Thyroid gland (tissue), 4 donors: ENCODE results near the gene GOLGA6D. TPM values are rescaled to one million over a fixed set of nuclear protein-coding genes. Genes with fewer than 3 reads are reported as not detected.

Experiments used
- DNase-seq, 2 donors: peaks; one replicate each; pipeline ENCODE4 v3.0.0-alpha.2; 2019
- H3K27ac ChIP-seq, 3 donors: fragments of 200-600 bp; sonication (generic); 1 replicate in 2 of 3; 2 replicates in 1 of 3; pipeline ENCODE4 v1.5.1; 2016 to 2019; ENCODE audit warnings: mild to moderate bottlenecking in 1 of 3, moderate library complexity in 1 of 3
- H3K27me3 ChIP-seq: fragments of 200-600 bp; sonication (generic); one replicate; pipeline ENCODE4 v1.5.1; 2019
- H3K36me3 ChIP-seq, 2 donors: fragments of 200-600 bp; sonication (generic); one replicate each; pipeline ENCODE4 v1.5.1; 2016 to 2019
- H3K4me1 ChIP-seq, 2 donors: fragments of 200-600 bp; sonication (generic); one replicate each; pipeline ENCODE4 v1.5.1; 2017 to 2019
- H3K4me3 ChIP-seq, 3 donors: fragments of 200-600 bp; sonication (generic); replicated peaks in 1 of 3; 1 replicate in 2 of 3; 2 replicates in 1 of 3; pipeline ENCODE4 v1.5.1; 2016; ENCODE audit warnings: mild to moderate bottlenecking in 1 of 3
- H3K9me3 ChIP-seq: fragments of 200-600 bp; sonication (generic); one replicate; pipeline ENCODE4 v1.5.1; 2017
- CTCF ChIP-seq, 6 experiments: fragments of 200-600 bp in 3 of 6; fragments of 450-650 bp in 3 of 6; sonication (generic) in 3 of 6; IDR thresholded peaks; one replicate each; pipeline ENCODE4 v1.5.1; 2016 to 2019; ENCODE audit warnings: antibody characterized with exemption in 6 of 6, mild to moderate bottlenecking in 2 of 6, inconsistent platforms in 1 of 6, moderate library complexity in 1 of 6
- POLR2A ChIP-seq, 2 donors: fragments of 450-650 bp; IDR thresholded peaks; one replicate each; pipeline ENCODE4 v1.6.1; 2017; ENCODE audit warnings: antibody characterized with exemption in 2 of 2, mild to moderate bottlenecking in 2 of 2, moderate library complexity in 1 of 2
- WGBS, 2 donors: methylation state at CpG; one replicate each; pipeline ENCODE4 v1.1.5; 2017; 5-methylcytosine and 5-hydroxymethylcytosine counted together
- intact Hi-C: fragments of 100-400 bp; cut with DNase I; formaldehyde crosslinking; loops from one replicate; pipeline ENCODE4 v1.15.1; 2023
- total RNA-seq, 4 donors: library from RNA; depleted of rRNA; stranded (reverse); fragments of >200 nt; gene quantifications; one replicate each; pipeline ENCODE4 v1.2.3, GENCODE V29; 2016

GOLGA6D gene
- total RNA-seq, 4 donors from 2014 or later: not detected

- 82 to 92% methylated on average over 4 of the region's 4 CpGs for WGBS, 2 donors
- H3K36me3 ChIP-seq: no peaks in the 10 kb centered on the region
- DNase-seq: no peak
- H3K4me1 ChIP-seq: no peaks in the 10 kb centered on the region
- TF ChIP-seq POLR2A (IDR thresholded peaks at IDR 0.05): no peak
- no peak for TF ChIP-seq CTCF (IDR thresholded peaks at IDR 0.05)
- H3K27ac ChIP-seq: no peak overlapping the region
- no peaks in the 10 kb centered on the region for H3K9me3 ChIP-seq
- no peaks in the 10 kb centered on the region for H3K27me3 ChIP-seq
- intact Hi-C loops: no loop called here
- H3K4me3 ChIP-seq: no peak overlapping the region
Measured at GRCh38 chr15:75325922-75326321, 43.3 kb downstream of the GOLGA6D start.

- no peak for DNase-seq
- Histone ChIP-seq H3K27ac (no peak overlapping the region), H3K4me1 (no peaks in the 10 kb centered on the region), H3K9me3 (no peaks in the 10 kb centered on the region), H3K36me3 (no peaks in the 10 kb centered on the region), H3K27me3 (no peaks in the 10 kb centered on the region), H3K4me3 (no peak overlapping the region)
- intact Hi-C loops: no loop called here
- 75 to 76% methylated on average over 4 of the region's 4 CpGs for WGBS, 2 donors
- TF ChIP-seq POLR2A (IDR thresholded peaks at IDR 0.05): no peak
- TF ChIP-seq CTCF (IDR thresholded peaks at IDR 0.05): no peak
Measured at GRCh38 chr15:75327005-75327404, 44.4 kb downstream of the GOLGA6D start.

GRCh38 chr15:75327491-75327890, 44.9 kb downstream of the GOLGA6D start:
- no peak for TF ChIP-seq CTCF (IDR thresholded peaks at IDR 0.05)
- no peak for TF ChIP-seq POLR2A (IDR thresholded peaks at IDR 0.05)
- Histone ChIP-seq H3K27ac (no peak overlapping the region), H3K4me1 (no peaks in the 10 kb centered on the region), H3K27me3 (no peaks in the 10 kb centered on the region), H3K9me3 (no peaks in the 10 kb centered on the region), H3K4me3 (no peak overlapping the region), H3K36me3 (no peaks in the 10 kb centered on the region)
- 83 to 85% methylated on average over 3 of the region's 3 CpGs for WGBS, 2 donors
- no peak for DNase-seq
- intact Hi-C loops: no loop called here

- no peaks in the 10 kb centered on the region for H3K27me3 ChIP-seq
- 73 to 88% methylated on average over 8 to 9 of the region's 10 CpGs for WGBS, 2 donors
Measured at GRCh38 chr15:75328493-75329314, 46.1 kb downstream of the GOLGA6D start.

More at GRCh38 chr15:75328493-75329314, 46.1 kb downstream of the GOLGA6D start:
- TF ChIP-seq POLR2A (IDR thresholded peaks at IDR 0.05) (no peak), CTCF (IDR thresholded peaks at IDR 0.05) (no peak)
- Histone ChIP-seq H3K4me1 (no peaks in the 10 kb centered on the region), H3K9me3 (no peaks in the 10 kb centered on the region), H3K27ac (no peak overlapping the region), H3K36me3 (no peaks in the 10 kb centered on the region), H3K4me3 (no peak overlapping the region)
- intact Hi-C loops: no loop called here
- no peak for DNase-seq
